GM19193 (cell line): Measurements from ENCODE around the gene MORC2.

Source experiments
- POLR2A ChIP-seq: IDR thresholded peaks from 4 replicates; pipeline ENCODE4 v1.6.1; 2011; ENCODE audit not compliant: insufficient read depth, insufficient read length; ENCODE audit errors: extremely low read depth

Gene MORC2

GRCh38 chr22:30969532-30970355, 1.2 kb upstream of the MORC2 start:
- TF ChIP-seq POLR2A: no peak

GRCh38 chr22:30968924-30969531, 454 bp upstream of the MORC2 start, which contains the start of gene TUG1:
Gene TUG1 (plus strand): TSS chr22:30969265.
- peak; percentile 83 for TF ChIP-seq POLR2A

- no peak for TF ChIP-seq POLR2A
These were observed 3.7 kb downstream of the MORC2 start for GRCh38 chr22:30964858-30965257.

GRCh38 chr22:30955153-30955552, 13.4 kb downstream of the MORC2 start:
- TF ChIP-seq POLR2A: no peak

DNA sequence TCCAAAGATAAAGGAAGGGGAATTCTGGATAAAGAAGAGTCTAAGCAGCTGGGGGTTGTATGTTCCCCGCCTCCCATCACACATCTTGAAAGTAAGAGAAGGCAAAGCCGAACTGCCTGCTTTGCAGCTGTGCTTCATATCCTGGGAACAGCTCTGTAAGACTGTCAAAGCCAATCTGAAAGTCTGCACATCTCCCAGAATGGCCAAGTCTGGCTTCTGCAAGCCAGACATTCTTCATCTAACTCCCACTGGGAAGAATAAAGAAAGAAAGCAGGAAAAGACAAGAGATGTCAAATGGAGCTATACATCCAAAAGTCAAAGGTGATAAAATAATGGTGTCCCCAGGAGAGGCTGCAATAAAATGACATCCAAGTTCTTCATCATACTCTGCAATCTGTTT, 15.4 kb downstream of the MORC2 start:
- no peak for TF ChIP-seq POLR2A

DNA sequence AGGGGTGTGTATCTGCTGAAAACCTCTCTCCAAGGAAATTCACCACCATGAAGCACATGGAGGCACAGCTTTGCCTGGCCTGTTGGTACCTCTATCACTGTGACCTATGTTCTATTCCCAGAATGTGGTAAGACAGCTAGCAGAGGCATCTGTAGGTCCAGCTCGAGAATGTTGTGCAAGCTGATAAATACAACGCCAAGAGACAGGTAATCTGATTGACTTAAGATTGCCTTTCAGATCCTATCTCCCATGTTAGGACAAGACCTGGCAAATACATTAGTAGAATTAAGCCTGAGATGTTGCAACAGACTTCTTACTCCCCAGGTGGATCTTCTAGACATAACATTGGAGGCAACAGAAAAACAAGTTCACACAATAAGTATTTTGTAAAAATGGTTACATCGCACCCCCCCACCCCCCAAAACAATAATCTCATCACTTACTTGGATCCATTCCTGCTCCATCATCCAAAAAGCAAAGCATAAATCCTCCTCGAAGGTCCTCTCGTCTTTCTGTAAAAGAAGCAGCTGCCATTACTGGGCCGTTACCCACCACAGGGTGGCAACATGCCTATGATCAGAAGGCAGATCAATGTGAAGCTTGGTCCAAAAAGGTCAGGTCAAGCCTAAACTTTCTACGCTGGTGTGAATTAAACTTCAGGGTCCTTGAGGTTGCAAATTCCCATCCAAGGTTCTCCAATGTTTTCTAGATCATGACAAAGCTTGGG, 18.5 kb downstream of the MORC2 start:
- no peak for TF ChIP-seq POLR2A

GRCh38 chr22:30948930-30949342, 19.6 kb downstream of the MORC2 start:
- no peak for TF ChIP-seq POLR2A

GRCh38 chr22:30947816-30948454, 20.6 kb downstream of the MORC2 start:
- no peak for TF ChIP-seq POLR2A

DNA sequence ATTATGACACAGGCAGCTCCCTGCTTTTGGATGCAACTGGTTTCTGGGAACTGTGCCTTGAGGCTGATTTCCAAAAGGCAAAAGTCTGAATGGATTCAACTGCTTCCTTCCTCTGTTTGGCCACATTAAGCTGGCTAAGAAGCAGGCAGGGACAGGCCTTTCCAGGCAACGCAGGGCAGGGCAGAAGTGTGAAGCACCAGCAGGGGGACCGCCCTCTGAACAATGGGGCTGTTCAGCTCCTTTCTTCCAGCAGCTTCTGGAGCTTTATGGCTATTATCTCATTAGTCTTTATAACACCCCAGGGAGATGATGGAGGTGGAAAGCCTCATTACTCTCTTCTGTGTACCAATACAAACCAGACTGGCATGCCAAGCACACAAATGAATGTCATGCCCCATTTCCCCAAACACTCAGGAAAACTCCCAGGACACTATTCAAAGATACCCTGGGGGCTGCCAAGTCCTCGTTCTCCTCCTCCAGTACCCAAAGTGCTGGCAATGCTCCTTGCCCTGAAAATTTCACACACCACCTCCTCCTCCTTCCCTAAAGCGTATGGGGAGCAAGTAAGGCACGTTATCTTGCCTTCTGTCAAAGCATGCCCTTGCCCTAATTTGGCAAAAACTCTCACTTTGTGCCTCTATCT, 21.3 kb downstream of the MORC2 start:
- no peak for TF ChIP-seq POLR2A

DNA sequence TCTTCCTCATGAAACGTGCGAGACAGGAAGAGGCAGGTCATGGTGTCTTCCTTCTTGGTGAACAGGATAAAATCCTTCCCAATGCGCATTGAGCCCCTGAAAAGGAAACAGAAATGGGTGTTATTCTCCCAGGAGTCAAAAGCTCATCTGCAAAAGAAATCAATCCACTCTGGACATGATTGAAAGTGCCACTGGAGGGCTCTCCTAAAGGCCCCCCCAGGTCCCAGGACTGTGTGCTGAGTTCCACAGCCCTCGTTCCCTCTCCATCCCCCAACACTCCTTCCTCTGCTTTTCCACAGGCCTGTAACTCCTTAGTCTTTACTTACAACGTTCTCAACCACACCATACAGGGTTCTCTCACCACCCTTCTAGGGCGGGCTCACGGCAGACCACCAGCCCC, 22.2 kb downstream of the MORC2 start:
- TF ChIP-seq POLR2A: no peak

GRCh38 chr22:30945653-30946052, 22.9 kb downstream of the MORC2 start:
- no peak for TF ChIP-seq POLR2A

- no peak for TF ChIP-seq POLR2A
These were observed 23.6 kb downstream of the MORC2 start for GRCh38 chr22:30944986-30945385.

- TF ChIP-seq POLR2A: no peak
These were observed 25.2 kb downstream of the MORC2 start for GRCh38 chr22:30943368-30943767.

DNA sequence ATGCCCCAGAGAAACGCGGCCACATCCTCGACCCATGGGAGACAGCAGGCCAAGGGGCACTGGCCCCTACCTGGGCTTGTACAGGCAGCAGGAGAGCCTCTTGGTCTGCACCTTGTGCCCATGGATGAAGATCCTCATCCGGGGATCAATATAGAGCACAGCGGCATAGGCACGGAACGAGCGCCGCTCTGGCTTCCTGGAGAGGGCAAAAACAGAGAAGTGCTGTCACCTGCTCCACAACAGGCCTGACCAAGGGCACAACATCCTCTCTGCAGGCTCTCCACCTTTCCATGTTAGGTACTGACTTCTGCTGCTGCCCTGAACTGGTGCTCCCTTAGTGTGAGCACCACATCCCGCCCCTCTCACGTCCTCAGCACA, 27.2 kb downstream of the MORC2 start:
- TF ChIP-seq POLR2A: no peak
